ENCODE measurements around the gene BLACAT1. TPM values are rescaled to one million over a fixed set of nuclear protein-coding genes. Genes with fewer than 3 reads are reported as not detected.

BLACAT1 gene
- total and polyA plus RNA-seq, 2 of the 13 experiments (the other 11 are each of a cell fraction or from before 2014, with no cell fraction given): 1.2 to 2.8 TPM

DNA sequence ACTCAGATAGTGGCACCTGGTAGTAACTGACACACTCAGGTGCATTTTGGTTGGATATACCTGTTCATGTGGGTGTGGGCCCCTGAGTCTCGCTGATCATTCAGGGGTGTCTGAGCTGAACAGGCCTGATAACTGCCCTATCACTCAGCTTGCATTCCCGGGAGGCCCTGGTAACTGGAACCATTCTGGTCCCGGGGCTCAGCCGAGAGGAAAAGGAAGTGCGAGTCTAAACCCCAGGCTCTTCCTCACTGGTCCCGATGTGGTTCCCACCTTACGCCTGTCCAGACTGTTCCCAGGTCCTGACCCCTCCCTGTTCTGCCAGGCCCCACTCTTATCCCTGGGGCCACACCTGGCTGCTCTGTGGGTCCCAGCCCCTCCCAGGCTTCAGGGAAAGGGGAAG is 36.9 kb upstream of the BLACAT1 start:
- ATAC-seq (peak; percentile 41), DNase-seq (ENCODE audit: low spot score) (no peak), FAIRE-seq (no peak)
- Histone ChIP-seq H3K27me3 (ENCODE audit: control insufficient read depth in 1 of 2, insufficient read depth in 2 of 2, low read length in 2 of 2) (peaks cover 0 to 14% of the 10 kb centered on the region in 2 experiments; a peak in 2 of 5 replicates), H4K20me1 (ENCODE audit: insufficient read depth, low read length) (no peaks in the 10 kb centered on the region), H3K4me2 (ENCODE audit: low read depth, low read length) (peak overlapping the region; percentile 83), H3K79me2 (ENCODE audit: insufficient read depth, low read length) (no peaks in the 10 kb centered on the region), H2AFZ (ENCODE audit: low read length) (no peak overlapping the region), H3K4me1 (ENCODE audit: insufficient read depth, low read length) (peaks cover 82% of the 10 kb centered on the region), H3K4me3 (replicated peaks in 1 of 3; ENCODE audit: insufficient read depth in 1 of 3, low read depth in 2 of 3, low read length in 3 of 3) (peak overlapping the region in 2 of 3 experiments; percentile 6 to 49; a peak in 3 of 6 replicates), H3K27ac (ENCODE audit: extremely low read length, insufficient read depth, low read length) (peak overlapping the region; percentile 61), H3K9me3 (ENCODE audit: low read length) (no peaks in the 10 kb centered on the region), H3K36me3 (replicated peaks in 1 of 2; ENCODE audit: control insufficient read depth in 1 of 2, insufficient read depth in 2 of 2, low read length in 2 of 2) (no peaks in the 10 kb centered on the region), H3K9ac (ENCODE audit: insufficient read depth, low read depth, low read length) (peak overlapping the region; percentile 33; the same call in 1 of the 2 replicates)
- POLR2A ChIA-PET: interaction anchor here (1.0 to 2.3 kb wide), 6 partner anchors 9 to 139 kb away, joined by 4 to 12 read pairs (median 8); partner anchors contain the start of gene CDK18
- intact Hi-C loops (cut with micrococcal nuclease; ENCODE audit: unreplicated experiment) (loop anchor here (1.0 kb wide), 1 partner anchor 12 kb away; the partner anchor contains the start of gene CDK18), in situ Hi-C loops (cut with HindIII; ENCODE audit: extremely low pct_ligation_motif_present, low pct_unique_long_range_greater_than_20kb) (no loop called here)
- WGBS (ENCODE audit: low lambda C conversion rate): no CpG with 5 or more reads among the region's 7 CpGs
- no TSS peak for BruUV-seq (replicated peaks)
- no peak for TF ChIP-seq GTF2F1 (IDR thresholded peaks at IDR 0.05; ENCODE audit: low read length)
- 0 out of 2 replicates have a peak, but pooled peaks have one; percentile 55 for TF ChIP-seq ZFP91 (CRISPR knock-in tag; IDR thresholded peaks at IDR 0.05; ENCODE audit: borderline replicate concordance)
- TF ChIP-seq E2F1 (CRISPR knock-in tag; IDR thresholded peaks at IDR 0.05): 0 out of 2 replicates have a peak, but pooled peaks have one; percentile 20
- 0 out of 2 replicates have a peak, but pooled peaks have one; percentile 28 for TF ChIP-seq ZNF557 (CRISPR knock-in tag; IDR thresholded peaks at IDR 0.05)
- TF ChIP-seq, protein P1, sequence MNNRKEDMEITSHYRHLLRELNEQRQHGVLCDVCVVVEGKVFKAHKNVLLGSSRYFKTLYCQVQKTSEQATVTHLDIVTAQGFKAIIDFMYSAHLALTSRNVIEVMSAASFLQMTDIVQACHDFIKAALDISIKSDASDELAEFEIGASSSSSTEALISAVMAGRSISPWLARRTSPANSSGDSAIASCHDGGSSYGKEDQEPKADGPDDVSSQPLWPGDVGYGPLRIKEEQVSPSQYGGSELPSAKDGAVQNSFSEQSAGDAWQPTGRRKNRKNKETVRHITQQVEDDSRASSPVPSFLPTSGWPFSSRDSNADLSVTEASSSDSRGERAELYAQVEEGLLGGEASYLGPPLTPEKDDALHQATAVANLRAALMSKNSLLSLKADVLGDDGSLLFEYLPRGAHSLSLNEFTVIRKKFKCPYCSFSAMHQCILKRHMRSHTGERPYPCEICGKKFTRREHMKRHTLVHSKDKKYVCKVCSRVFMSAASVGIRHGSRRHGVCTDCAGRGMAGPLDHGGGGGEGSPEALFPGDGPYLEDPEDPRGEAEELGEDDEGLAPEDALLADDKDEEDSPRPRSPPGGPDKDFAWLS (CRISPR knock-in tag; IDR thresholded peaks at IDR 0.05; ENCODE audit: borderline replicate concordance): no peak
- 0 out of 2 replicates have a peak, but pooled peaks have one; percentile 61 for TF ChIP-seq EED (CRISPR knock-in tag; IDR thresholded peaks at IDR 0.05)
- CTCF ChIA-PET (ENCODE audit: low intra/inter-chr PET ratio, low total read pairs): interaction anchor here (6.3 kb wide), 1 partner anchor 31 kb away, joined by 86 read pairs; no protein-coding TSS in a partner anchor

Data from HepG2 (cell line).